Activated naive CD8-positive, alpha-beta T cell treated with anti-CD3 and anti-CD28 coated beads, Interleukin-2, amount 10 ng/mL, durations not matched to agents 7 days and 5 days (primary cell): Measurements from ENCODE around the gene OSCAR. TPM values are rescaled to one million over a fixed set of nuclear protein-coding genes. Genes with fewer than 3 reads are reported as not detected.

Experiments
- total RNA-seq, 2 experiments: library from RNA; stranded (reverse); gene quantifications; one replicate each; pipeline ENCODE4 v1.2.3, GENCODE V29; 2021

The OSCAR gene
- total RNA-seq, 2 experiments from 2014 or later: 0.96 to 1.5 TPM

Other genes with a start within 250 kb of the OSCAR start
- gene MYADM, start 232.9 kb downstream of the OSCAR start, total RNA-seq: 10 to 100 TPM; 76.3 to 77.3 TPM
- not detected for gene PRKCG, start 218.6 kb downstream of the OSCAR start, total RNA-seq
- not detected for gene CACNG7, start 191.5 kb downstream of the OSCAR start, total RNA-seq
- not detected for gene CACNG8, start 137.9 kb downstream of the OSCAR start, total RNA-seq
- gene CACNG6, start 109.2 kb downstream of the OSCAR start, total RNA-seq: not detected
- gene VSTM1, start 36.9 kb downstream of the OSCAR start, total RNA-seq: not detected
- gene TARM1, start 19.4 kb downstream of the OSCAR start, total RNA-seq: not detected
- gene NDUFA3, start 2.1 kb upstream of the OSCAR start, total RNA-seq: 100 to 1,000 TPM; 134 to 135 TPM
- gene TFPT, start 14.9 kb upstream of the OSCAR start, total RNA-seq: 10 to 100 TPM; 37.9 to 43.3 TPM
- gene PRPF31, start 15.0 kb upstream of the OSCAR start, total RNA-seq: 10 to 100 TPM; 66.3 to 69.3 TPM
- gene CNOT3, start 37.0 kb upstream of the OSCAR start, total RNA-seq: 10 to 100 TPM; 60.0 to 72.3 TPM
- 10 to 100 TPM; 10.2 to 12.8 TPM for gene LENG1, start 58.9 kb upstream of the OSCAR start, total RNA-seq
- 1 to 10 TPM; 1.7 to 3.0 TPM for gene TMC4, start 72.4 kb upstream of the OSCAR start, total RNA-seq
- gene MBOAT7, start 88.8 kb upstream of the OSCAR start, total RNA-seq: 10 to 100 TPM; 49.0 to 52.2 TPM
- gene TSEN34, start 90.5 kb upstream of the OSCAR start, total RNA-seq: 10 to 100 TPM; 16.3 to 17.4 TPM
- gene RPS9, start 100.1 kb upstream of the OSCAR start, total RNA-seq: 1,000 to 10,000 TPM; 1,098 to 1,155 TPM
- 1 to 10 TPM in 1 of 2 experiments, under 1 TPM in 1; 0.74 to 1.3 TPM for gene LILRB3, start 122.2 kb upstream of the OSCAR start, total RNA-seq
- under 1 TPM; 0.60 to 0.64 TPM for gene LILRA6, start 142.0 kb upstream of the OSCAR start, total RNA-seq
- gene LILRB5, start 156.5 kb upstream of the OSCAR start, total RNA-seq: under 1 TPM; 0.28 to 0.36 TPM
- under 1 TPM; 0.55 to 0.57 TPM for gene LILRB2, start 180.3 kb upstream of the OSCAR start, total RNA-seq
- not detected for gene LILRA5, start 212.4 kb upstream of the OSCAR start, total RNA-seq
- gene LILRA4, start 238.4 kb upstream of the OSCAR start, total RNA-seq: not detected